ENCODE results near the gene MYO3A.

- TF ChIP-seq CTCF (IDR thresholded peaks at IDR 0.05; ENCODE audit: insufficient read depth, low read depth, low read length) = no peak
- TF ChIP-seq EZH2 (IDR thresholded peaks at IDR 0.05; ENCODE audit: insufficient read depth, low read length) = no peak
These were observed 97.3 kb downstream of the MYO3A start for GRCh38 chr10:26031300-26031699.
